HG03460 (cell line): Measurements from ENCODE around the gene HIPK1.
"Not testable (repeated sequence)": the region's sequence is repeated elsewhere in the genome, so short reads cannot be mapped to it uniquely, and the experiment has no call there.

Experiments
- ATAC-seq: cut with Tn5 transposase; IDR thresholded peaks from one replicate; pipeline ENCODE4 v1.9.1; 2021; ENCODE audit not compliant: unreplicated experiment

HIPK1 gene

GRCh38 chr1:114009393-114009792, 80.3 kb downstream of the HIPK1 start:
- ATAC-seq: no peak

GRCh38 chr1:114010433-114011184, 81.5 kb downstream of the HIPK1 start:
- no peak for ATAC-seq

GRCh38 chr1:114011796-114012195, 82.7 kb downstream of the HIPK1 start:
- no peak for ATAC-seq

- ATAC-seq: no peak
Measured at GRCh38 chr1:114015075-114015474, 86.0 kb downstream of the HIPK1 start.

- not testable (repeated sequence) for ATAC-seq
Measured at GRCh38 chr1:114019724-114020123, 90.6 kb downstream of the HIPK1 start.

GRCh38 chr1:114021665-114022099, 92.6 kb downstream of the HIPK1 start:
- ATAC-seq: no peak

GRCh38 chr1:114022877-114023276, 93.8 kb downstream of the HIPK1 start:
- ATAC-seq: no peak

- no peak for ATAC-seq
Measured at GRCh38 chr1:114023377-114023776, 94.3 kb downstream of the HIPK1 start.

GRCh38 chr1:114024049-114024448, 94.9 kb downstream of the HIPK1 start:
- no peak for ATAC-seq

- no peak for ATAC-seq
Measured at GRCh38 chr1:114025609-114026401, 96.7 kb downstream of the HIPK1 start.

GRCh38 chr1:114026797-114027196, 97.7 kb downstream of the HIPK1 start:
- no peak for ATAC-seq
